Measurements from ENCODE around the gene LRTM2.

- TF ChIP-seq CTCF (IDR thresholded peaks at IDR 0.05) (no peak), POLR2A (IDR thresholded peaks at IDR 0.05) (no peak)
These were observed 2.3 kb downstream of the LRTM2 start for GRCh38 chr12:1822699-1823098.

Data from vagina (tissue), 2 donors.